Astrocyte of the cerebellum (primary cell): ENCODE measurements around the gene RAD51B.

Experiments
- DNase-seq: peaks from one replicate; pipeline ENCODE4 v3.0.0-alpha.2; 2011; ENCODE audit warnings: low read depth
- H3K4me3 ChIP-seq: 2 replicates; pipeline ENCODE4 v1.5.1; 2011; ENCODE audit warnings: mild to moderate bottlenecking, low read depth, low read length, moderate library complexity
- CTCF ChIP-seq: IDR thresholded peaks from 2 replicates; pipeline ENCODE4 v1.5.1; 2012; ENCODE audit warnings: low read length, low read depth, moderate library complexity, mild to moderate bottlenecking; ENCODE audit errors: missing control alignments
- in situ Hi-C: cut with HindIII; loops from 2 replicates; pipeline ENCODE4 v1.10.0; 2017; ENCODE audit warnings: low sequenced_read_pairs

The RAD51B gene

GRCh38 chr14:68460541-68460940 lies 641.0 kb downstream of the RAD51B start:
- no peak overlapping the region for H3K4me3 ChIP-seq
- DNase-seq = peak; percentile 34
- no peak for TF ChIP-seq CTCF
- in situ Hi-C loops = no loop called here

- no peak overlapping the region for H3K4me3 ChIP-seq
- no peak for DNase-seq
- in situ Hi-C loops = no loop called here
- TF ChIP-seq CTCF = no peak
Measured at GRCh38 chr14:68461086-68461485, 641.5 kb downstream of the RAD51B start.

- in situ Hi-C loops = no loop called here
- no peak overlapping the region for H3K4me3 ChIP-seq
- TF ChIP-seq CTCF = peak; percentile 39
- no peak for DNase-seq
Measured at GRCh38 chr14:68462683-68463082, 643.1 kb downstream of the RAD51B start.

GRCh38 chr14:68463299-68463698 lies 643.7 kb downstream of the RAD51B start:
- no peak for TF ChIP-seq CTCF
- in situ Hi-C loops = no loop called here
- H3K4me3 ChIP-seq = no peak overlapping the region
- DNase-seq = no peak

GRCh38 chr14:68463705-68464374 lies 644.3 kb downstream of the RAD51B start:
- in situ Hi-C loops = no loop called here

GRCh38 chr14:68464711-68465110 lies 645.1 kb downstream of the RAD51B start:
- DNase-seq = no peak
- in situ Hi-C loops = no loop called here
- no peak for TF ChIP-seq CTCF
- no peak overlapping the region for H3K4me3 ChIP-seq

More at GRCh38 chr14:68463705-68464374, 644.3 kb downstream of the RAD51B start:
- no peak overlapping the region for H3K4me3 ChIP-seq
- no peak for TF ChIP-seq CTCF
- DNase-seq = no peak
